NCI-H446 (cell line): ENCODE results near the gene PSMA5.
A peak's percentile ranks its signal among the peaks of the same experiment; 100 is the strongest.

ENCODE experiments used
- DNase-seq, 2 experiments: peaks; one replicate each; lab custom pipeline; 2025; lab: John Stamatoyannopoulos, UW

PSMA5 gene

DNA sequence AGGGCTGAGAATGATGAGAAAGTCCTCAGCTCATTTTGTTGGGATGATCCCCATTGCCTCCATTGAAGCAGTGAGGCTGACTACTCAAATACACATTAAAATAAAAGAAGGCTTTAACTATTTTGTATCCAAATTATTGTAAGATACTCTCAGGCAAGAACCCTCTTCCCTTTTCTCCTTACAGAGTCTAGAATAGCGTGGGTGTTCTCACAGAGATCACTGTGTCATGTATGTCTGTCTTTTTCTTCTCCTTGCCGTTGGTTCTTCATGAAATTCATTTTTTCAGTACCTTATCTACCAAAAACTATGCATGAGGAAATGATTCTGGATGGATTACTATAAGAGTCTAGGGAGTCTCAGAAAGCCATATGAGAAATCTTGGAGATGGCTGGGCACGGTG lies 58.6 kb downstream of the PSMA5 start:
- no peak for DNase-seq

DNA sequence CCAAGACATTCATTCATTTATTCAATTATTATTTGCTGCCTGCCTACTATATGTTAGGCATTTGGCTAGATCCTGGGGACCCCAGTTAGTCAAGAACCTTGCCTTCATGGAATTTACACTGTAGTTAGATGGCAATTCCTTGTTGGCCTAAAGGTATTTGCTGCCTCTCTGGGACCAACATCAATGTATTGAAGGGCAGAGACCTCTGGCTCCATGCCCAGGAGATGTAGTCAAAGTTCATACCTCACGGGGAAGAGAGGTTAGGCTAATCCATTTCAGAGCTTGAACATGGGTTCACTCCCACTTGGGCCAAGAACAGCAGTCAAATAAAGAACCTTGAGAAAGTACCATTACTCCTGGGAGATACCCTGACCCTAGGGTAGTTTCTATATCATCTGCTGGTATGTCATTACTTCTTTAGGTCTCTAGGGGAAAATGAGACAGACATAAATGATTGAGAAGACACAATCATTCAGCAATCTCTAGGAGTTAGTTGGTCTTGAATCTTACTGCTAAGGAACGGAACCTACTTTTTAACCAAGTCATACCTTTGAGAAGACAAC lies 60.5 kb downstream of the PSMA5 start:
- peak in 1 of 2 experiments; percentile 13 for DNase-seq

DNA sequence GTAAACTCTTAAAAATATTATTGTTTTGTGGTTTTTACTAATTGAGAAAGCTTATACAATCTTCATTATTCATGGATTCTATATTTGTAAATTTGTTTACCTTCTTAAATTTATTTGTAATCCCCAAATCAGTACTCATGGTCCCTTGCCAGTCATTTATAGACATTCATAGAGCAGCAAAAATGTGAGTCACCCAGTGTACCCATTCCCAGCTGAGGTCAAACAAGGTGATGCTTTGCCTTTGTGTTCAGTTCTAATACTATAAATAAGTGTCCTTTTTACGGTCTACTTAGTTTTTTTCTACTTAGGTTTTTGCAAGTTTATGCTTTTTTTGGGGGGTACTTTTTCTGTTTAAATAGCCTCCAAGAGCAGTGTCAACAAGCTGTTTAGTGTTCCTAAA lies 64.6 kb downstream of the PSMA5 start:
- no peak for DNase-seq

DNA sequence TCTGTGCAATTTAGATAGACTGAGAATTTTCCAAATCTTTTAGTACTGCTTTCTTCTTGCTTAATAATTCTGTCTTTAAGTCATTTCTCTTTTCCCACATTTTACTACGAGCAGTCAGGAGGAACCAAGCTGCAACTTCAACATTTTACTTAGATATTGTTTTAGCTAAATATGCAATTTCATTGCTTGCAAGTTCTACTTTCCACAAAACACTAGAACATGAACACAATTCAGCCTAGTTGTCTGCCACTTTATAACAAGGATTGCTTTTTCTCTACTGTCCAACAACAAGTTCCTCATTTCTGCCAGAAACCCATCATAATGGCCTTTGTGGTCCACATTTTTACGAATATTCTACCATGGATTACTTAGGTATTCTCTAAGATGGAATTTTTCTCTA lies 65.2 kb downstream of the PSMA5 start:
- no peak for DNase-seq

DNA sequence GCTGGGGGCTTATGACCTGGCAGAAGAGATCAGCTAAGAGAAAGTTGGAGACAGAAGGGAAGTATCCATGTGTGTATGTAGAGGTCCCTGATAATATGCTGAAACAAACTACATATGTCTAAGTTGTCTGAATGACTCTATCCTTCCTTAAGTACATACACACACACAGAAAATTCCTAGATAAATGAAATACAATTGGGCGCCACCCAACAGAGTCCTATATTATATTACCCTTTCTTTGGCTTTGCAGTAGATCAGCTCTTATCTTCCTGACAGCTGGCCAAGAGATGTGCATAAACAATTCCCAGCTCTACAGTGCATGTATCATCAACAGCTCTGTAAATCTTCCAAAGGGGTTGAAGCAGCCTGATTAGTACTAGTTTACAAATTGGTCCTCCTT lies 68.6 kb downstream of the PSMA5 start:
- peak in 1 of 2 experiments; percentile 74 for DNase-seq

DNA sequence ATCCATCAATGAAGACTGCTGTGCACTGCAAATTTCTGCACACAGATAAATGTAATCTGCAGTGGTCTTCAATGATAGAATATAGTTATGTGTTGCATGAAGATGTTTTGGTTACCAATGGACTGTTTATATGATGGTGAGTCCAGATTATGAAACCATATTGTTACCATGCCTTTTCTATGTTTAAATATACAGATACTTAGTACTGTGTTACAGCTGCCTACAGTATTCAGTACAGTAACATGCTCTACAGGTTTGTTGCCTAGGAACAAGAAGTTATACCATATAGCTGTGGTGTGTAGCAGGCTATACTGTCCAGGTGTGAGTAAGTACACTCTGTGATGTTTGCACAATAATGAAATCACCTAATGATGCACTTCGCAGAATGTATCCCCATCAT lies 69.3 kb downstream of the PSMA5 start:
- no peak for DNase-seq

DNA sequence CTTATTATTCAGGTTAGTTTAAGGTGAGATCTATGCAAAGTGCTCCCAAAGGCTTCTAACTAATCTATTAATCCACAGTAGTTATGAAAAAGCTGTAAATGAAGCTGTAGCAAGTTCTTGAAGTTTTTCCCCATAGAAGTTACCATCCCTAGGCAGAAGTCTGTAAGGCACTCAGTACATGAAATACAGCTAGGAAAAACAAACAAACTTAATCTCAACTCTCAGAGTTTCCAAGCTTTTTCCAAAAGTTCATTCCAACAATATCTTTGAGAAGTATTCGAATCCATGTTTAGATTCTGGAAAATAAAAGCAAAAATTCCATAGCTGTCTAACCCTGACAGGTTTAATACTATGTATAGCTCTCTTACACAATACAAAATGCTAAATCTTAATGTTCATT lies 69.7 kb downstream of the PSMA5 start:
- DNase-seq = no peak

DNA sequence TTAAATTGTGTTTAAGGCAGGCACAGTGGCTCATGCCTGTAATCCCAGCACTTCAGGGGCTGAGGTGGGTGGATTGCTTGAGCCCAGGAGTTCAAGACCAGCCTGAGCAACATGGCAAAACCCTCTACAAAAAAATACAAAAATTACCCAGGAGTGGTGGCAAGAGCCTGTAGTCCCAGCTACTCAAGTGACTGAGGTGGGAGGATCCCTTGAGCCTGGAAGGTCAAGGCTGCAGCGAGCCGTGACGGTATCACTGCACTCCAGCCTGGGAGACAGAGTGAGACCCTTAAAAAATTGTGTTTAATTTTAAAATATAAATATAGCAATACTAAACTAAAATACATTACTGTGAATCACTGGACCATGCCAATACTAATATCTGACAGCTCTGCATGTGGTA lies 71.3 kb downstream of the PSMA5 start:
- DNase-seq = no peak

DNA sequence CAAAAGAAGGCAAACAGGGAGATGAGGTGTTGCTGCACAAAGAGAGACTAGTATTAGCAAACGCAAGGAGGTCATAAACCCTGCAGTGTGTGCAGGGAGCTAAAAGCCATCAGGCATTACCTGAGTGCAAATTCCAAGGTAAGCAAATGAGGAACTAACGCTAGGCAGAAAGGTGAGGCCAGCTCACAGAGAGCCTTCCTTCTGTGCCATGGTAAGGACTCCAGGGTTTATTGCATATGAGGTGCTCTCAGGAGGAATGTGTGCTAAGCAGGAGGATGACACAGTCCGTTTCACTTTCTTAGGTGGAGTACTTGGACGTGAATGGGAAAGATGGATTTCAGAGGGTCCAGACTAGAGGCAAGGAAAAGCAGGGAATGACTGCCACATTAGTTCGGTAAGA lies 74.8 kb downstream of the PSMA5 start:
- DNase-seq = no peak

DNA sequence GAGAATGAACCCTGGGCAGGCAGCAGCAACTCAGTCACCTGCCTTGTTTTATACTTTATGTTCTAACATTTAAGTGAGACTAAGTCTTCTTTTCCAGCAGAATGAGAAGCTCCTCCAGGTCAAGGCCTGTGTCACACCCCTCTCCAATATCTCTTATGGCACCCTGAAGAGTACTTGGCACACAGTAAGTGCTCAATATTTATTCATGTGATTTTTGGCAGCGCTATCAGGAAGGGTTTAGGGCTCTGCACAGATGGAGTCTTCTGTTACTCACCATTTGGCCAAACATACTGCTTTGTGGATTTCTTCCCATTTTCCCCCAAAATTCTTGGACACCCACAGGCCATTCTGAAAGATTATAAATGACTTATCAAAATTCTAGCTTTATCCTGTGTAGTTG lies 75.6 kb downstream of the PSMA5 start:
- peak; percentile 73 to 93 for DNase-seq

DNA sequence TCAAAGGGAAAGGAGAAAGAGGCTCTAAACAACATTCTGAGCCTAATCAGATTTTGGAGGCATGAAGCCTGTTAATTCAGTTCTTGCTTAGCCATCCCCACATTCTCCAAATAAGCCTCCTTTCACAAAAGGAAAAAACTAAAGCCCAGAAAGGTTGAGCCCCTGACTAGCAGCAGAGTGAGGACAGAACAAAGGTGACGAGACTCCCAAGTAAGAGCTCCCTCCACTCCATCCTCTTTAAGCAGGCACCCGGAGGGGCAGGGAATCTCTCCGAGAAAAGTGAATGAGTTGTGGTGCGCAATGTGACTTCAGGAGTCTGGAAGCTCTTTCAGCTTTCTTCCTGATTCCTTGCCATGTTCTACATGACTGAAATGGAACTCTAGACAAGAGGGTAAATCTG lies 76.1 kb downstream of the PSMA5 start:
- DNase-seq = no peak
